GM19351 (cell line): Measurements from ENCODE around the gene PARD3.
A peak's percentile ranks its signal among the peaks of the same experiment; 100 is the strongest.
"Not testable (repeated sequence)": the region's sequence is repeated elsewhere in the genome, so short reads cannot be mapped to it uniquely, and the experiment has no call there.

Source experiments
- ATAC-seq: cut with Tn5 transposase; IDR thresholded peaks from one replicate; pipeline ENCODE4 v1.9.1; 2021; ENCODE audit warnings: mild to moderate bottlenecking, moderate library complexity; ENCODE audit not compliant: unreplicated experiment

The PARD3 gene

GRCh38 chr10:34406463-34407323 lies 408.4 kb downstream of the PARD3 start:
- no peak for ATAC-seq

- no peak for ATAC-seq
Observed at GRCh38 chr10:34405611-34406462, 409.3 kb downstream of the PARD3 start.

- no peak for ATAC-seq
Observed at GRCh38 chr10:34403512-34403911, 411.6 kb downstream of the PARD3 start.

- ATAC-seq, result no peak
Observed at GRCh38 chr10:34400075-34400474, 415.0 kb downstream of the PARD3 start.

- no peak for ATAC-seq
Observed at GRCh38 chr10:34399013-34399412, 416.1 kb downstream of the PARD3 start.

- no peak for ATAC-seq
Observed at GRCh38 chr10:34397324-34397723, 417.8 kb downstream of the PARD3 start.

- no peak for ATAC-seq
Observed at GRCh38 chr10:34396663-34397062, 418.4 kb downstream of the PARD3 start.

GRCh38 chr10:34392641-34393170 lies 422.4 kb downstream of the PARD3 start:
- no peak for ATAC-seq

- ATAC-seq, result not testable (repeated sequence)
Observed at GRCh38 chr10:34391168-34391567, 423.9 kb downstream of the PARD3 start.

GRCh38 chr10:34389801-34390200 lies 425.3 kb downstream of the PARD3 start:
- no peak for ATAC-seq

GRCh38 chr10:34386921-34387320 lies 428.2 kb downstream of the PARD3 start:
- ATAC-seq, result no peak

- no peak for ATAC-seq
Observed at GRCh38 chr10:34384372-34384771, 430.7 kb downstream of the PARD3 start.

- ATAC-seq, result no peak
Observed at GRCh38 chr10:34382626-34383025, 432.5 kb downstream of the PARD3 start.

- ATAC-seq, result no peak
Observed at GRCh38 chr10:34380856-34381255, 434.2 kb downstream of the PARD3 start.

- ATAC-seq, result no peak
Observed at GRCh38 chr10:34378297-34378696, 436.8 kb downstream of the PARD3 start.

- no peak for ATAC-seq
Observed at GRCh38 chr10:34377833-34378232, 437.3 kb downstream of the PARD3 start.

GRCh38 chr10:34374356-34375045 lies 440.6 kb downstream of the PARD3 start:
- ATAC-seq, result peak; percentile 12

GRCh38 chr10:34373211-34373610 lies 441.9 kb downstream of the PARD3 start:
- no peak for ATAC-seq

- ATAC-seq, result no peak
Observed at GRCh38 chr10:34372509-34372908, 442.6 kb downstream of the PARD3 start.

- no peak for ATAC-seq
Observed at GRCh38 chr10:34370126-34370525, 445.0 kb downstream of the PARD3 start.

GRCh38 chr10:34369120-34369519 lies 446.0 kb downstream of the PARD3 start:
- no peak for ATAC-seq
